ENCODE data around the gene FAAP100. TPM values are rescaled to one million over a fixed set of nuclear protein-coding genes. Genes with fewer than 3 reads are reported as not detected.
A peak's percentile ranks its signal among the peaks of the same experiment; 100 is the strongest.

Gene FAAP100
- polyA plus RNA-seq, 1 donor (not counting 4 experiments of a cell fraction or from before 2014, with no cell fraction given), result 3.8 TPM

GRCh38 chr17:81528384-81528650 is 23.8 kb downstream of the FAAP100 start:
- no peak for FAIRE-seq
- Histone ChIP-seq H3K9ac (ENCODE audit: control insufficient read depth, extremely low read depth, insufficient read depth, low read length) (no peak overlapping the region), H3K4me2 (ENCODE audit: control insufficient read depth, extremely low read depth, insufficient read depth, low read depth, low read length) (no peak overlapping the region)

GRCh38 chr17:81527591-81528383 is 24.4 kb downstream of the FAAP100 start, which contains the start of gene FSCN2:
Gene FSCN2, plus strand, starts transcription at chr17:81528377. Its CDS starts 155 bp downstream, at chr17:81528532.
- Histone ChIP-seq H3K36me3 (ENCODE audit: control insufficient read depth in 2 of 2, extremely low read depth in 1 of 2, insufficient read depth in 2 of 2, low read length in 2 of 2) (no peaks in the 10 kb centered on the region), H3K9ac (ENCODE audit: control insufficient read depth, extremely low read depth, insufficient read depth, low read length) (no peak within 1 kb of the TSS), H3K4me2 (ENCODE audit: control insufficient read depth, extremely low read depth, insufficient read depth, low read depth, low read length) (no peak within 1 kb of the TSS), H3K27me3 (ENCODE audit: control insufficient read depth, extremely low read depth, insufficient read depth, low read length) (peaks cover 52% of the 10 kb centered on the region), H3K4me1 (ENCODE audit: control insufficient read depth, extremely low read depth, insufficient read depth, low read length) (no peaks in the 10 kb centered on the region), H3K4me3 (ENCODE audit: control insufficient read depth in 2 of 3, extremely low read depth in 1 of 3, insufficient read depth in 2 of 3, low read depth in 1 of 3, low read length in 3 of 3) (no peak within 1 kb of the TSS), H4K20me1 (ENCODE audit: control insufficient read depth, extremely low read depth, insufficient read depth, low read length) (peaks cover 3% of the 10 kb centered on the region), H2AFZ (ENCODE audit: control insufficient read depth, low read length) (no peak within 1 kb of the TSS), H3K27ac (ENCODE audit: control insufficient read depth, insufficient read depth, low read length) (no peak within 1 kb of the TSS), H3K79me2 (ENCODE audit: control insufficient read depth, insufficient read depth, low read length) (no peaks in the 10 kb centered on the region), H3K9me1 (ENCODE audit: control insufficient read depth, extremely low read depth, insufficient read depth, low read length) (no peaks in the 10 kb centered on the region), H3K9me3 (ENCODE audit: control insufficient read depth, low read depth, low read length) (peaks cover 2% of the 10 kb centered on the region)
- DNase-seq (ENCODE audit: low read depth, low spot score) (no peak), FAIRE-seq (no peak)
- peak; percentile 32 for TF ChIP-seq EZH2 (IDR thresholded peaks at IDR 0.05; ENCODE audit: low read length)
- TF ChIP-seq CTCF (optimal IDR thresholded peaks at IDR 0.05 in 1 of 3, IDR thresholded peaks at IDR 0.05 in 1 of 3, conservative IDR thresholded peaks at IDR 0.05 in 1 of 3; ENCODE audit: extremely low read depth in 1 of 3, insufficient read depth in 2 of 3, low read length in 3 of 3), result no peak
- dilution Hi-C loops (cut with MboI; ENCODE audit: extremely low pct_ligation_motif_present, low sequenced_read_pairs), result no loop called here

More at GRCh38 chr17:81528384-81528650, 23.8 kb downstream of the FAAP100 start:
- no peak for DNase-seq (ENCODE audit: low read depth, low spot score)
- Histone ChIP-seq H3K27me3 (ENCODE audit: control insufficient read depth, extremely low read depth, insufficient read depth, low read length) (peaks cover 53% of the 10 kb centered on the region), H2AFZ (ENCODE audit: control insufficient read depth, low read length) (no peak overlapping the region), H4K20me1 (ENCODE audit: control insufficient read depth, extremely low read depth, insufficient read depth, low read length) (peaks cover 3% of the 10 kb centered on the region), H3K9me3 (ENCODE audit: control insufficient read depth, low read depth, low read length) (peaks cover 2% of the 10 kb centered on the region), H3K9me1 (ENCODE audit: control insufficient read depth, extremely low read depth, insufficient read depth, low read length) (no peaks in the 10 kb centered on the region), H3K79me2 (ENCODE audit: control insufficient read depth, insufficient read depth, low read length) (no peaks in the 10 kb centered on the region), H3K27ac (ENCODE audit: control insufficient read depth, insufficient read depth, low read length) (no peak overlapping the region), H3K4me3 (ENCODE audit: control insufficient read depth in 2 of 3, extremely low read depth in 1 of 3, insufficient read depth in 2 of 3, low read depth in 1 of 3, low read length in 3 of 3) (no peak overlapping the region), H3K36me3 (ENCODE audit: control insufficient read depth in 2 of 2, extremely low read depth in 1 of 2, insufficient read depth in 2 of 2, low read length in 2 of 2) (no peaks in the 10 kb centered on the region), H3K4me1 (ENCODE audit: control insufficient read depth, extremely low read depth, insufficient read depth, low read length) (no peaks in the 10 kb centered on the region)
- TF ChIP-seq EZH2 (IDR thresholded peaks at IDR 0.05; ENCODE audit: low read length) (no peak), CTCF (optimal IDR thresholded peaks at IDR 0.05 in 1 of 3, IDR thresholded peaks at IDR 0.05 in 1 of 3, conservative IDR thresholded peaks at IDR 0.05 in 1 of 3; ENCODE audit: extremely low read depth in 1 of 3, insufficient read depth in 2 of 3, low read length in 3 of 3) (no peak)
- dilution Hi-C loops (cut with MboI; ENCODE audit: extremely low pct_ligation_motif_present, low sequenced_read_pairs), result no loop called here
